Fibroblast of skin of right quadriceps (primary cell): Measurements from ENCODE around the gene SUDS3.

Source experiments
- DNase-seq: peaks from one replicate; pipeline ENCODE4 v3.0.0-alpha.2; 2013

The SUDS3 gene

GRCh38 chr12:118456741-118457140 is 80.4 kb downstream of the SUDS3 start:
- DNase-seq: peak; percentile 3

DNA sequence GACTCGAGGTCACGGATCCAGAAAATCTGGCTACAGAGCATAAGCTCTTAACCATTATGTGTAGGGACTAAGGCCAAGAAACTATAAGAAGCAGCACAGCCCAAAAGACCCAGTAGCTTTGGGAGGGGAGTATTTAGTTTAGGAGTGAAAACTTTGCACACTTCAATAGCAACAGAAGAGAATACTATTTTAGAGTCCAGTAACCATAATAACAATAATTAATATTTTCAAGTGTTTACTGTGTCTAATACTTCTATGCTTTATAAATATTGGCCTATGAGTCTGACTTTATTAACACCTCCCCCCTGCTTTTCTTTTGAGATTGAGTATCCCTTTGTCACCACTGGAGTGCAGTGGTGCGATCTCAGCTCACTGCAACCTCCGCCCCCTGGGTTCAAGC is 82.8 kb downstream of the SUDS3 start:
- DNase-seq: no peak

DNA sequence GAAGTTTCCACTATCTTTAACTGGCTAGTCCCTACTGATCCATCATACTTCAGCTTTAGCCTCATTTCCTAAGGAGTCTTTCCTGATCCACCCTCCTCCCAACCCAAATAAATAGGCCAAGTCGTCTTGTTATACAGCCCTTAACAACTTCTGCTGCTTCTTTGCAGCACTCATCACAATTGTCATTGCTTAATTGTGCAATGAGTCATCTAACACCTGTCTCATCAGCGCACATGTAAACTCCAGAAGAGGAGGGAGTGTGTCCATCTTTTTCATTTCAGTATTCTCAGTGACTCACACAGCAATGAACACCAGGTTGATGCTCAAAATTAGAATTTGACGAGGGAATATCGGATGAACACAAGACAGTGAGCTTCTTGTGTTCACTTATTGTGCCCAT is 87.3 kb downstream of the SUDS3 start:
- DNase-seq: no peak

DNA sequence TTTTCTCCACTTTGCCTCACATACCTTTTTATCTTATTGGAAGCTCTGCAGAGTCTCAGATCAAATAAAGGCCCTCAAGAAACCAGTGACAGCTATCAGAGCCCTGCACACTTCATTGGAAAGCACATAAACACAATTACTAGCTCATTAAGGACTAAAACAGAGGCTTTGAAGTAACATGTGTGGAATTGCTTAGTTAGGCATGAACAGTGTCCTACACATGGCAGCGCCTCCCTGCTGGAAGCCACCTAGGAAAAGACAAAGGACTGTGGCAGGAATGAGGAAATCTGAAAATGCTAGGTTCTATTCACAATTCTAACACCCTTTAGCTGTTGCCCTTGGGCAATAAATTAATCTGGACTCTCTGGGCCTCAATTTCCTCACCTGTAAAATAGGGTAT is 89.4 kb downstream of the SUDS3 start:
- DNase-seq: no peak
